Measurements from ENCODE around the gene SNPH.

SNPH gene

GRCh38 chr20:1307571-1307971 lies 41.5 kb downstream of the SNPH start:
- DNase-seq, result no peak

DNA sequence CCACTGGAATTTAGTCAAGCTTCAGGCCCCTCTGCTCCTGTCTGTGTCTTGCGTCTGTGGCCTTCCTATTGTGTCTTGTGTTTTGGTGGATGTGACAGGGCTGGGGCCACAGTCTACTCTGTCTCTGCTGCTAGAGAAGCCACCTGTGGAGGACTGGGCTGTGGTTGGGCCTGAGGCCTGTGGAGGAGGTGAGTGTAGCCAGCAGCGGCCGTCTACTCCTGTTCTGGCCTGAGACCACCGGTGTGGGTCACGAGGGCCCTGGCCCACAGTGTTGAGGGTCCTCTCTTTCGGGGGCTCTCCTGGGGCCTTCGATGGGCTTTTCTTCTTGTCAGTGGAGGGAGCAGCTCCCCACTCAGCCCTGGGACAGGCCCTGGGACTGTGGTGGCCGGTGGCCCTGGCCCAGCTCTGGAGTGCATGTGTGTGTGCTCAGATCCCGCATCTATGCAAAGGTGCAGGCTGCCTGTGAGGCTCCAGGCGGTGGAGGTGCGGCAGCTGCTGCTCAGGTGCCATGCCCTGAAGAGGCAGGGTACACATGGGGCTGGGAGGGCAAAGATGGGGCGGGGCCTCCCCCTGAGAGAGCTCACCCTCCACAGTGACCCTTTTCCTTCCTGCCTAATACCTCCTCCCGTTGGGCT lies 42.1 kb downstream of the SNPH start:
- DNase-seq, result no peak

GRCh38 chr20:1308702-1309095 lies 42.6 kb downstream of the SNPH start:
- no peak for DNase-seq

- no peak for DNase-seq
Measured at GRCh38 chr20:1309439-1309847, 43.3 kb downstream of the SNPH start.

DNA sequence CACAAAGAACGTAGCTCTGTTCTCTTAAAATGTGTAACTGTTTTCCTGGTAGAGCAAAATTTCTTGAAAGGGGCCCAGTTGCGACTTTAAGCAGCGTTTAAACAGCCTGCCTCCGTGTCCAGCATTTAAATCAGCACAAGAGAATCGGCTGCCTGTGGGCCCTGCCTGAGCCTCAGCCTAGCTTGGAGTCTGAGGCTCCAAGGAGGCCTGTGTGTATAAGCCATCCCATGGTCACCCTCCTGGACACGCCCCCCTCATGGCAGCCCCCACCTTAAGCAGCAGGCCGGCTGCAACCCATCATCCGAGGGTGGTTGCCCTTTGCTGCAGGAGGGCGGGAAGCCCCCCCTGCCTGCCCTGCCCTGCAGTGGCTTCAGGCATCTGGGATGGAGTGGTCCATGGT lies 44.0 kb downstream of the SNPH start:
- no peak for DNase-seq

GRCh38 chr20:1310506-1311190 lies 44.6 kb downstream of the SNPH start:
- DNase-seq, result no peak

- DNase-seq, result no peak
Measured at GRCh38 chr20:1312308-1312707, 46.2 kb downstream of the SNPH start.

DNA sequence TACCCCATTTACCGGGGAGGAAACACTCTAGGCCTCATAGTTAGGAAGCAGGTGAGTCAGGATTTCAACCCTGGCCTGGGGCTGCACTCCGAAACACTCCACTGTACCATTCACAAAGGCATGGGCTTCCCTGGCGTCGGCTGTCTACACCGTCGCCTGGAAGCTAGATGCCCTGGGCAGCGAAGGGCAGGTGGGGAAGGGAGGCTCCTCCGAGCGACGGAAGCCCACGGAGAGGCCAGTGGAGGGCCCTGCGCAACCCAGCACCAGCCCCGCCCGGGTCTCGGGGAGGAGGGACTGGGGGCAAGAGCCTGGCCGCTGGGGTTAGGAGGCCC lies 46.8 kb downstream of the SNPH start:
- no peak for DNase-seq

- peak; percentile 56 to 63 for DNase-seq
Measured at GRCh38 chr20:1313236-1313964, 47.3 kb downstream of the SNPH start.

DNA sequence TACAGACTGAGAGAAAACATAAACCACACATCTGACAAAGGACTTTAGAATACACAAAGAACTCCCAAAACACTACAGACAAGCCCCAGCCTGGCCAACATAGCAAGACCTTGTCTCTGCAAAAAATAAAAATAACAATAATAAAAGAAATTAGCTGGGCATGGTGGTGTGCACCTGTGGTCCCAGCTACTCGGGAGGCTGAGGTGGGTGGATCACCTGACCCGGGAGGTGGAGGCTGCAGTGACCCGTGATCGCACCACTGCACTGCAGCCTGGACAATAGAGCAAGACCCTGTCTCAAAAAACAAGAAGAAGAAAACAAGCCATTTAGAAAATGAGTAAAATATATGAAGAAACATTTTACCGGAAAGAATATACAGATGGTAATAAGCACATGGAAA lies 49.7 kb downstream of the SNPH start:
- no peak for DNase-seq

- DNase-seq, result no peak
Measured at GRCh38 chr20:1317545-1318255, 51.6 kb downstream of the SNPH start.

- no peak for DNase-seq
Measured at GRCh38 chr20:1319051-1319450, 53.0 kb downstream of the SNPH start.

DNA sequence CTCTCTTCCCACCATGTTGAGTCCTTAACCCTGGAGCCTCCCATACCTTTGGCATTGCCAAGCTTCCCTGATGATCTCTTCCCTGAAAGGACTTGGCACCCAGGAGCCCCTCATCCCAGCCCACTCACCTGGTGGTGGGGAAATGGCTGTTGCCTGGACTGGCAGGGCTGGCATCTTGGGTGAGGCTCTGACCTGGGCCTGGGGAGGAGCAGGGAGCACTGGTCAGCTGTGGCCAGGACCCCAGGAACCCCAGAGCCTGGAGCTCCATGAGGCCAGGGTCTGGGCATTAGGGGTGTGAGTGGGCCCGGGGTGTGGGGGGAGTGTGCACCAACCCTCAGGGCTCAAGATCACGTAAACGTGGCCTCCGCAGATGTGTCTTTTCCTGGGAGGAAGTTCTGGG lies 53.4 kb downstream of the SNPH start:
- no peak for DNase-seq

GRCh38 chr20:1320016-1320415 lies 53.9 kb downstream of the SNPH start:
- no peak for DNase-seq

DNA sequence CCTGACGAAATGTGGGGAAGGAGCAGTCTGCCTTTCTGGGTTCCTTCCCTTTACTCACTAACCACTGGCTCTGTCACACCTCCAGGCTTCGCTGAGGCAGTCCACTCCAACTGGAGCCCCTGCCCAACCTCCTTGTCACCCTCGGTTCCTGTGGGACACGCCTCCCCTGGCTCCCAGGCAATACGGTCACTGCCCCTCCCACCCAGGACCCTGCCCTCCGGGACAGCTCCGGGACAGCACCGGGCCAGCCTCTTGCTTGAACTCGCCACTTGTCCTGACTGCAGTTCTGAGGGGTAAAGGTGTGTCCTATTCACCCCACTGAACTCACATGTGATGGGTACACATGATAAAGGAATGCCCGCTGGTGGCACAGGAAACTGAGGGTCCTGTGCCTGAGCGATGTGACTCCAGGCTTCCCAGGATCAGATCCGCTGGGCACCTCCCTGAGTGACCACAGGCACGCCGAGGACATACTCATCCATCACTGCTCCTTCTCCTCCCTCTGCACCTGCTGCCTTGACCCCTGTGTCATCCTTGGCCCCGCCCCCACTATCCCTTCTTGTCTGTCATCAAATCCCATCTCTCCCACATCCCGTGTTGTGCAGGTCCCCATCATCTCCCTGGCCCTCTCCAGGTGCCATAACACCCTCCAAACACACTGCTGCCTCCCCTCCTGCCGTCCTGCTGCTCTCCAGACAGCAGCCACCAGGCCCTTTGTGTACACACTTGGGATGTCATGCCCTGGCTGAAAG lies 55.0 kb downstream of the SNPH start:
- DNase-seq, result no peak

DNA sequence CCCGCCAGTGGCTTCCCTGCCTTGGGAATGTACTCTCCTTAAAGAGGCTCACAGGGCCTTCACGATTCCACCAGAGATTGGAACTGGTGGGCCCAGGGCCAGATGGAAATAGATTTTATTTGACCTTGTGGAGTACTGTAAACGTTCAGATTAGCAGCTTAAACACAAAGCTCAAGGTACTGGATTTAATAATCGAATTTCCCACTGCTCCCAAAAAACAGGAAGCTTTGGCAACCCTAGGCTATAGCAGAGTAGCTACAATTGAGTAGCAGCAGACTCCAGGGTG lies 55.5 kb downstream of the SNPH start:
- no peak for DNase-seq

GRCh38 chr20:1322511-1323245 lies 56.6 kb downstream of the SNPH start:
- peak in 1 of 2 donors; percentile 29 for DNase-seq

DNA sequence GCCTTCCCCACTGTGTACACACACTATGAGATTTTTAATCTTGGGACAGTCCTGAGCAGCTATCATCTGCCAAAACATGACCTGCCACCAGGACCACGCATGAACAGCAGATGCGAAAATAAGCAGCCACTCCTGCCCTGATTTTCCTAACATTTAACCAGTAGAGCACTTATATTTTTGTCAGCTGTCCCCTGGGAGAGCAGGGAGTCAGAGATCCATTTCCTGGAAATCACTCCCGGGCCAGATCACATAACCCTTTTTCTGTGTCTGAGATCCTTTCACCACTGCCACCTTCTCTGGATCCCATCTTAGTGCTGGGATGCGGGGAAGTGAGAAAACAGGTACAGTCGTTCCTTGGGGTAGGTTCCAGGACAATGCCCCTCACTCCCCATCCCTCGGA lies 57.2 kb downstream of the SNPH start:
- DNase-seq, result no peak

DNA sequence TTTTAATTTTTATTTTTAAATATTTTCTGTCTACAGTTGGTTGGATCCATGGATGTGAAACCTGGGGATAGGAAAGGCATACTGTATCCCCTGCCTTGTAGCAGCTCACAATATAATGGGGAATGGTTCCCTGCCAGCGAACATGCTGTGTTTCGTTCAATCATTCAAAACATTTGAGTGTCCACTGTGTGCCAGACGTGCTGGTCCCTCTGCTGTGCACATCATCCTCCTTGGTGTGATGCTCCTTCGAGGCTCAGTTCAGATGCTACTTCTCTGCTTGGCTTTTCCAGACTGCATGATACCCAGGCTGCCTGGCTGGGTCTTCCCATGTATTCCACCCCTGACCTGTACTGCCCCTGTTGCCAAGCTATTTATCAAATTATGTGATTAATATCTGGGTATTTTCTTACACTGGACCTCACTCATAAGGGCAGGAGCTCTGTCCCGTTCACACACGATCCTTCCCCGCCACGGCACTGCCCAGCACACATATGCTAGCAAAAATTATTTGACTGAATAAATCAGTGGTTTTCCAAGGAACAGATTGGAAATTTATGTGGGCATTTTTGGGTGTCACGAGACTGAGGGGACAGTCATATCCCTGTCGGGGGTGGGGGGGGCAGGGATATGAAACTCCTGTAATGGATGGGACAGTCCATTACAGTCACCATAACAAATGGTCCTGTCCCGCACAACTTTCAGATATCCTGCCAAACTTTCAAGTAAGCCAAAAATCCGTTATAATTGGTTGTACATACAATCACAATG lies 57.9 kb downstream of the SNPH start:
- DNase-seq, result no peak

- DNase-seq, result peak in 1 of 2 donors; percentile 46
Measured at GRCh38 chr20:1324598-1325172, 58.6 kb downstream of the SNPH start.
